Endothelial cell of umbilical vein (primary cell): ENCODE data around the gene CABCOCO1. TPM values are rescaled to one million over a fixed set of nuclear protein-coding genes. Genes with fewer than 3 reads are reported as not detected.

Experiments
- BruUV-seq: library from RNA; stranded (reverse); fragments of 400-500 nt; replicated peaks from 2 replicates; lab custom pipeline; 2021; lab: Mats Ljungman, UMichigan
- CTCF ChIA-PET: fragments of 300-600, 350-600 bp; sonication (Branson Sonifier 250); formaldehyde crosslinking; loops from one replicate; lab custom pipeline; 2021; ENCODE audit warnings: antibody characterized with exemption, inconsistent platforms; lab: Charles Lee
- POLR2A ChIA-PET: fragments of 300-600, 350-600 bp; sonication (Branson Sonifier 250); formaldehyde crosslinking; loops from one replicate; lab custom pipeline; 2021; ENCODE audit warnings: antibody characterized with exemption, inconsistent platforms; lab: Charles Lee
- DNase-seq: peaks from one replicate; pipeline ENCODE4 v3.0.0-alpha.2; 2011; ENCODE audit warnings: low read depth, low spot score
- FAIRE-seq: peaks from 2 replicates; lab custom pipeline; 2011; peaks lifted over from hg19 to GRCh38; lab: Jason Lieb, UNC
- H2AFZ ChIP-seq: 2 replicates; pipeline ENCODE4 v1.6.0; 2012; ENCODE audit warnings: low read depth, low read length, control low read depth, inconsistent platforms
- H3K27ac ChIP-seq: 2 replicates; pipeline ENCODE4 v1.5.1; 2011; ENCODE audit warnings: low read depth, mild to moderate bottlenecking, control low read depth, low read length, moderate library complexity; ENCODE audit not compliant: insufficient read depth
- H3K27me3 ChIP-seq, 2 experiments: 2 replicates each; pipeline versions ENCODE4 v1.6.0 to v1.6.1; 2011; ENCODE audit warnings: low read length in 2 of 2, mixed read lengths in 1 of 2; ENCODE audit not compliant: control insufficient read depth in 2 of 2, insufficient read depth in 2 of 2
- H3K36me3 ChIP-seq, 2 experiments: 2 replicates in 1 of 2; 3 replicates in 1 of 2; pipeline ENCODE4 v1.5.1; 2011; ENCODE audit warnings: low read length in 2 of 2, mild to moderate bottlenecking in 1 of 2, moderate library complexity in 1 of 2; ENCODE audit not compliant: control insufficient read depth in 2 of 2, insufficient read depth in 2 of 2; ENCODE audit errors: extremely low read depth in 1 of 2
- H3K4me1 ChIP-seq: 3 replicates; pipeline ENCODE4 v1.5.1; 2011; ENCODE audit warnings: mild to moderate bottlenecking, low read length; ENCODE audit not compliant: control insufficient read depth, insufficient read depth; ENCODE audit errors: extremely low read depth
- H3K4me2 ChIP-seq: 2 replicates; pipeline ENCODE4 v1.6.1; 2011; ENCODE audit warnings: low read length, control low read depth, mixed read lengths; ENCODE audit not compliant: insufficient read depth
- H3K4me3 ChIP-seq, 3 experiments: fragments of 200-600 bp in 1 of 3; sonication (generic), shearing (Covaris generic) in 1 of 3; replicated peaks in 1 of 3; 2 replicates each; pipeline ENCODE4 v1.5.1; 2011 to 2016; ENCODE audit warnings: control low read depth in 3 of 3, low read length in 3 of 3, mild to moderate bottlenecking in 2 of 3, inconsistent platforms in 1 of 3, low read depth in 1 of 3, moderate library complexity in 1 of 3; ENCODE audit not compliant: insufficient read depth in 1 of 3
- H3K79me2 ChIP-seq: 2 replicates; pipeline ENCODE4 v1.6.0; 2012; ENCODE audit warnings: low read length, inconsistent platforms; ENCODE audit not compliant: control insufficient read depth, insufficient read depth
- H3K9ac ChIP-seq: replicated peaks from 2 replicates; pipeline ENCODE3; 2011; ENCODE audit warnings: low read length, control low read depth; ENCODE audit not compliant: insufficient read depth; ENCODE audit errors: extremely low read depth
- H3K9me1 ChIP-seq: replicated peaks from 3 replicates; pipeline ENCODE4 v1.6.0; 2011; ENCODE audit warnings: mild to moderate bottlenecking, low read length; ENCODE audit not compliant: control insufficient read depth, insufficient read depth; ENCODE audit errors: extremely low read depth
- H3K9me3 ChIP-seq: replicated peaks from 2 replicates; pipeline ENCODE4 v1.5.1; 2012; ENCODE audit warnings: low read length, inconsistent platforms; ENCODE audit not compliant: control insufficient read depth, insufficient read depth
- H4K20me1 ChIP-seq: replicated peaks from 2 replicates; pipeline ENCODE3; 2011; ENCODE audit warnings: mild to moderate bottlenecking, low read length; ENCODE audit not compliant: control insufficient read depth, insufficient read depth; ENCODE audit errors: extremely low read depth
- CTCF ChIP-seq, 2 donors: IDR thresholded peaks; 1 replicate in 1 of 2; 2 replicates in 1 of 2; pipeline ENCODE4 v1.5.1; 2011; ENCODE audit warnings: low read length in 2 of 2, mild to moderate bottlenecking in 2 of 2, moderate library complexity in 2 of 2, control low read depth in 1 of 2, inconsistent platforms in 1 of 2, low read depth in 1 of 2; ENCODE audit not compliant: insufficient read depth in 1 of 2; ENCODE audit errors: extremely low read depth in 1 of 2
- EZH2 ChIP-seq: IDR thresholded peaks from 2 replicates; pipeline ENCODE4 v1.6.1; 2012; ENCODE audit warnings: borderline replicate concordance, low read depth, mild to moderate bottlenecking, moderate library complexity, low read length, inconsistent platforms; ENCODE audit not compliant: severe bottlenecking
- FOS ChIP-seq: IDR thresholded peaks from 2 replicates; pipeline ENCODE4 v1.6.1; 2011; ENCODE audit warnings: mild to moderate bottlenecking, low read length, moderate library complexity, borderline replicate concordance; ENCODE audit not compliant: insufficient read depth
- GATA2 ChIP-seq: IDR thresholded peaks from 2 replicates; pipeline ENCODE4 v1.7.0; 2011; ENCODE audit warnings: low read depth, mild to moderate bottlenecking, moderate library complexity, mixed read lengths, low read length; ENCODE audit not compliant: insufficient read length, insufficient read depth
- JUN ChIP-seq: IDR thresholded peaks from 2 replicates; pipeline ENCODE4 v1.6.1; 2011; ENCODE audit warnings: borderline replicate concordance, low read depth; ENCODE audit not compliant: insufficient read length, insufficient read depth
- MYC ChIP-seq: IDR thresholded peaks from one replicate; pipeline ENCODE4 v1.6.1; 2011; ENCODE audit warnings: mild to moderate bottlenecking, low read depth, low read length
- POLR2A ChIP-seq: IDR thresholded peaks from 2 replicates; pipeline ENCODE4 v1.6.1; 2012; ENCODE audit warnings: low read depth, mild to moderate bottlenecking, control low read depth, low read length
- POLR2AphosphoS5 ChIP-seq: IDR thresholded peaks from 2 replicates; pipeline ENCODE4 v1.6.1; 2012; ENCODE audit warnings: low read depth, mild to moderate bottlenecking, control low read depth, low read length, moderate library complexity; ENCODE audit not compliant: insufficient read depth
- dilution Hi-C: fragments of 300-500 bp; cut with MboI; formaldehyde crosslinking; loops from one replicate; pipeline ENCODE4 v1.15.0; 2019; ENCODE audit warnings: low sequenced_read_pairs; ENCODE audit not compliant: extremely low pct_ligation_motif_present
- intact Hi-C: fragments of 100-400 bp; cut with micrococcal nuclease; formaldehyde crosslinking; loops from one replicate; pipeline ENCODE4 v1.10.0; 2022
- polyA plus RNA-seq, 4 experiments: library from polyadenylated mRNA; depleted of rRNA in 3 of 4; stranded (reverse) in 3 of 4; unstranded in 1 of 4; fragments of >200 nt; gene quantifications; 2 replicates each; pipeline versions ENCODE4 v1.2.1 to v1.2.3, GENCODE V29; 2011 to 2012; ENCODE audit warnings: missing spikeins in 1 of 4
- total RNA-seq: library from RNA; stranded (reverse); gene quantifications from 2 replicates; pipeline ENCODE4 v1.2.3, GENCODE V29; 2021
- TF ChIP-seq, protein P1 (sequence below): IDR thresholded peaks from 2 replicates; pipeline ENCODE4 v1.6.1; 2011; ENCODE audit not compliant: insufficient read depth, insufficient read length

Gene CABCOCO1
- total and polyA plus RNA-seq, 2 donors (not counting 3 experiments of a cell fraction or from before 2014, with no cell fraction given) = 0.06 to 1.3 TPM

DNA sequence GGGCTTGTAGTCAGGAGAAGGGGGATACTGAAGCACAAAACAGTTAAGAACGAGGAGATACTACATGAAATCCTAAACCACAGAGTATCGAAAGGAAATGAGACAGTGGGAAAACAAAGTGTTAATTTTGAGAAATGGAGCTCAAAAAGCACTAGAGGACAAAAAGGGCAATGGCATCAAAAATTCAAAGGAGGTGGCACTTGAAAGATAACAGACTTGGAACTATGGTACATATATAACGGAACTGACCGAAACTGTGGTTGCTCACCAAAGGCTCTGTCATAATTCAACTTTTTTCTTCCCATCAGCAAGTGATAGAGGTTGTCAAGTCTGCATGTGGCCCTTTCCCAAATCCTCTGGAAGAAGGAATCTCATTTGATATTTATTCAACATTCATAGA, 97.0 kb downstream of the CABCOCO1 start:
- intact Hi-C loops (no loop called here), dilution Hi-C loops (no loop called here)
- BruUV-seq = no TSS peak
- no peak overlapping the region for H3K9ac ChIP-seq
- H4K20me1 ChIP-seq = no peaks in the 10 kb centered on the region
- peaks cover 14% of the 10 kb centered on the region for H3K4me1 ChIP-seq
- H3K9me3 ChIP-seq = no peaks in the 10 kb centered on the region
- FAIRE-seq = no peak
- ChIA-PET CTCF (no interaction called here), POLR2A (no interaction called here)
- H3K4me2 ChIP-seq = no peak overlapping the region
- H2AFZ ChIP-seq = no peak overlapping the region
- no peaks in the 10 kb centered on the region for H3K27me3 ChIP-seq
- no peak overlapping the region for H3K27ac ChIP-seq
- H3K9me1 ChIP-seq = no peaks in the 10 kb centered on the region
- no peak overlapping the region for H3K4me3 ChIP-seq
- H3K79me2 ChIP-seq = no peaks in the 10 kb centered on the region
- H3K36me3 ChIP-seq = no peaks in the 10 kb centered on the region
- TF ChIP-seq FOS (no peak), GATA2 (no peak), EZH2 (no peak), CTCF (IDR thresholded peaks at IDR 0.05; ENCODE audit: extremely low read depth in 1 of 2, insufficient read depth in 1 of 2, low read depth in 1 of 2, low read length in 2 of 2) (no peak), MYC (no peak), POLR2AphosphoS5 (no peak), POLR2A (no peak), JUN (no peak)
- TF ChIP-seq, protein P1, sequence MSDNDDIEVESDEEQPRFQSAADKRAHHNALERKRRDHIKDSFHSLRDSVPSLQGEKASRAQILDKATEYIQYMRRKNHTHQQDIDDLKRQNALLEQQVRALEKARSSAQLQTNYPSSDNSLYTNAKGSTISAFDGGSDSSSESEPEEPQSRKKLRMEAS = no peak
- DNase-seq = no peak
